Loucy (cell line): Measurements from ENCODE around the gene ZNF319.

ENCODE experiments used
- CTCF ChIP-seq: fragments of 200-600 bp; sonication (generic); conservative IDR thresholded peaks from 2 replicates; pipeline ENCODE4 v1.5.1; 2014; ENCODE audit warnings: mild to moderate bottlenecking, antibody characterized with exemption, low read length
- EZH2phosphoT487 ChIP-seq: fragments of 200-600 bp; IDR thresholded peaks from 2 replicates; pipeline ENCODE4 v1.6.1; 2018; ENCODE audit warnings: antibody characterized with exemption, mild to moderate bottlenecking, moderate library complexity, borderline replicate concordance

DNA sequence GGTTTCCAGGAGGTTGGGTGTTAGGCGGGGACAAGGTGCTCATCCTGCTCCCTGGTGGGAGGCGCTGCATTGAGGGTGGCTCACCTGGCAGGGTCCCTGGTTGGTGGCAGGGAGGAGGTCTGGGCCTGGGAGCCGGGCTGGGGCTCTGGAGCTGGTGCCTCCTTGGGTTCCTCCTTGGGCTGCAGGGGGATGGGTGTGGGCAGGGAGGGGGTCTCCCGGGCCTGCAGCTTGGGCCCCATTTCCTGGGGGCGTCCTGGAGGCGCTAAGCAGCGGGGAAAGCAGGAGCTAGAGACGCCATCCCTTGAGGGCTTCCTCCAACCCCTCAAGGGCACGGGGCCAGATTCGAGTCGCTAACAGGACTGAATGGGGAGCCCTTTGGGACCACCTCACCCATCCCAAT is 40.7 kb downstream of the ZNF319 start:
- TF ChIP-seq CTCF = no peak
- TF ChIP-seq EZH2phosphoT487 = no peak
